ENCODE measurements around the gene MAP3K6.
"Not testable (repeated sequence)": the region's sequence is repeated elsewhere in the genome, so short reads cannot be mapped to it uniquely, and the experiment has no call there.

The MAP3K6 gene

GRCh38 chr1:27366411-27367159, at the start of gene MAP3K6:
Gene MAP3K6, minus strand, starts transcription at chr1:27366961. Its CDS starts 364 bp downstream, at chr1:27366597.
- Histone ChIP-seq H3K4me3 (ENCODE audit: low read depth, low read length) (peak within 1 kb of the TSS; percentile 75), H3K4me1 (ENCODE audit: control insufficient read depth, insufficient read depth, low read length) (peaks cover 13% of the 10 kb centered on the region), H3K9me3 (ENCODE audit: control insufficient read depth, insufficient read depth, low read length) (no peaks in the 10 kb centered on the region), H3K27me3 (ENCODE audit: control insufficient read depth, insufficient read depth, low read length) (peaks cover 9% of the 10 kb centered on the region), H3K9ac (ENCODE audit: low read depth, low read length) (peak within 1 kb of the TSS; percentile 24), H3K36me3 (ENCODE audit: control insufficient read depth, insufficient read depth, low read length) (no peaks in the 10 kb centered on the region)

GRCh38 chr1:27414091-27414490, 47.3 kb upstream of the MAP3K6 start:
- Histone ChIP-seq H3K9ac (ENCODE audit: low read depth, low read length) (no peak overlapping the region), H3K36me3 (ENCODE audit: control insufficient read depth, insufficient read depth, low read length) (peaks cover 32% of the 10 kb centered on the region), H3K9me3 (ENCODE audit: control insufficient read depth, insufficient read depth, low read length) (no peaks in the 10 kb centered on the region), H3K4me1 (ENCODE audit: control insufficient read depth, insufficient read depth, low read length) (peaks cover 7% of the 10 kb centered on the region), H3K4me3 (ENCODE audit: low read depth, low read length) (no peak overlapping the region), H3K27me3 (ENCODE audit: control insufficient read depth, insufficient read depth, low read length) (no peaks in the 10 kb centered on the region)

- H3K36me3 ChIP-seq (ENCODE audit: control insufficient read depth, insufficient read depth, low read length): peaks cover 32% of the 10 kb centered on the region
- no peaks in the 10 kb centered on the region for H3K9me3 ChIP-seq (ENCODE audit: control insufficient read depth, insufficient read depth, low read length)
- H3K4me1 ChIP-seq (ENCODE audit: control insufficient read depth, insufficient read depth, low read length): no peaks in the 10 kb centered on the region
- H3K4me3 ChIP-seq (ENCODE audit: low read depth, low read length): no peak overlapping the region
- H3K27me3 ChIP-seq (ENCODE audit: control insufficient read depth, insufficient read depth, low read length): no peaks in the 10 kb centered on the region
- H3K9ac ChIP-seq (ENCODE audit: low read depth, low read length): no peak overlapping the region
These were observed 46.2 kb upstream of the MAP3K6 start for GRCh38 chr1:27413004-27413403.

GRCh38 chr1:27412502-27412901, 45.7 kb upstream of the MAP3K6 start:
- Histone ChIP-seq H3K36me3 (ENCODE audit: control insufficient read depth, insufficient read depth, low read length) (peaks cover 28% of the 10 kb centered on the region), H3K9me3 (ENCODE audit: control insufficient read depth, insufficient read depth, low read length) (no peaks in the 10 kb centered on the region), H3K27me3 (ENCODE audit: control insufficient read depth, insufficient read depth, low read length) (no peaks in the 10 kb centered on the region), H3K9ac (ENCODE audit: low read depth, low read length) (no peak overlapping the region), H3K4me1 (ENCODE audit: control insufficient read depth, insufficient read depth, low read length) (no peaks in the 10 kb centered on the region), H3K4me3 (ENCODE audit: low read depth, low read length) (no peak overlapping the region)

GRCh38 chr1:27410709-27411108, 43.9 kb upstream of the MAP3K6 start:
- Histone ChIP-seq H3K9me3 (ENCODE audit: control insufficient read depth, insufficient read depth, low read length) (no peaks in the 10 kb centered on the region), H3K4me1 (ENCODE audit: control insufficient read depth, insufficient read depth, low read length) (peaks cover 4% of the 10 kb centered on the region), H3K9ac (ENCODE audit: low read depth, low read length) (no peak overlapping the region), H3K27me3 (ENCODE audit: control insufficient read depth, insufficient read depth, low read length) (no peaks in the 10 kb centered on the region), H3K36me3 (ENCODE audit: control insufficient read depth, insufficient read depth, low read length) (peaks cover 24% of the 10 kb centered on the region), H3K4me3 (ENCODE audit: low read depth, low read length) (no peak overlapping the region)

- Histone ChIP-seq H3K9ac (ENCODE audit: low read depth, low read length) (no peak overlapping the region), H3K9me3 (ENCODE audit: control insufficient read depth, insufficient read depth, low read length) (no peaks in the 10 kb centered on the region), H3K4me1 (ENCODE audit: control insufficient read depth, insufficient read depth, low read length) (peaks cover 8% of the 10 kb centered on the region), H3K36me3 (ENCODE audit: control insufficient read depth, insufficient read depth, low read length) (peaks cover 21% of the 10 kb centered on the region), H3K27me3 (ENCODE audit: control insufficient read depth, insufficient read depth, low read length) (no peaks in the 10 kb centered on the region), H3K4me3 (ENCODE audit: low read depth, low read length) (no peak overlapping the region)
These were observed 42.9 kb upstream of the MAP3K6 start for GRCh38 chr1:27409669-27410068.

- no peaks in the 10 kb centered on the region for H3K9me3 ChIP-seq (ENCODE audit: control insufficient read depth, insufficient read depth, low read length)
- H3K27me3 ChIP-seq (ENCODE audit: control insufficient read depth, insufficient read depth, low read length): no peaks in the 10 kb centered on the region
- peaks cover 20% of the 10 kb centered on the region for H3K36me3 ChIP-seq (ENCODE audit: control insufficient read depth, insufficient read depth, low read length)
- no peak overlapping the region for H3K9ac ChIP-seq (ENCODE audit: low read depth, low read length)
- no peak overlapping the region for H3K4me3 ChIP-seq (ENCODE audit: low read depth, low read length)
- peaks cover 13% of the 10 kb centered on the region for H3K4me1 ChIP-seq (ENCODE audit: control insufficient read depth, insufficient read depth, low read length)
These were observed 41.4 kb upstream of the MAP3K6 start for GRCh38 chr1:27408151-27408550.

- Histone ChIP-seq H3K36me3 (ENCODE audit: control insufficient read depth, insufficient read depth, low read length) (peaks cover 15% of the 10 kb centered on the region), H3K4me1 (ENCODE audit: control insufficient read depth, insufficient read depth, low read length) (peaks cover 20% of the 10 kb centered on the region)
- H3K4me3 ChIP-seq (ENCODE audit: low read depth, low read length); H3K9ac ChIP-seq (ENCODE audit: low read depth, low read length); H3K27me3 ChIP-seq (ENCODE audit: control insufficient read depth, insufficient read depth, low read length); H3K9me3 ChIP-seq (ENCODE audit: control insufficient read depth, insufficient read depth, low read length): not testable (repeated sequence)
These were observed 40.0 kb upstream of the MAP3K6 start for GRCh38 chr1:27406791-27407190.

- H3K9ac ChIP-seq (ENCODE audit: low read depth, low read length): peak overlapping the region; percentile 24
- H3K27me3 ChIP-seq (ENCODE audit: control insufficient read depth, insufficient read depth, low read length): no peaks in the 10 kb centered on the region
- H3K36me3 ChIP-seq (ENCODE audit: control insufficient read depth, insufficient read depth, low read length): peaks cover 14% of the 10 kb centered on the region
- H3K4me1 ChIP-seq (ENCODE audit: control insufficient read depth, insufficient read depth, low read length): peaks cover 20% of the 10 kb centered on the region
- H3K9me3 ChIP-seq (ENCODE audit: control insufficient read depth, insufficient read depth, low read length): no peaks in the 10 kb centered on the region
- H3K4me3 ChIP-seq (ENCODE audit: low read depth, low read length): no peak overlapping the region
These were observed 39.6 kb upstream of the MAP3K6 start for GRCh38 chr1:27406362-27406680.

- H3K9me3 ChIP-seq (ENCODE audit: control insufficient read depth, insufficient read depth, low read length); H3K4me3 ChIP-seq (ENCODE audit: low read depth, low read length); H3K36me3 ChIP-seq (ENCODE audit: control insufficient read depth, insufficient read depth, low read length); H3K27me3 ChIP-seq (ENCODE audit: control insufficient read depth, insufficient read depth, low read length): not testable (repeated sequence)
- peaks cover 20% of the 10 kb centered on the region for H3K4me1 ChIP-seq (ENCODE audit: control insufficient read depth, insufficient read depth, low read length)
- peak overlapping the region; percentile 24 for H3K9ac ChIP-seq (ENCODE audit: low read depth, low read length)
These were observed 39.0 kb upstream of the MAP3K6 start for GRCh38 chr1:27405598-27406361.

- H3K4me1 ChIP-seq (ENCODE audit: control insufficient read depth, insufficient read depth, low read length): peaks cover 23% of the 10 kb centered on the region
- H3K36me3 ChIP-seq (ENCODE audit: control insufficient read depth, insufficient read depth, low read length): peaks cover 9% of the 10 kb centered on the region
- H3K4me3 ChIP-seq (ENCODE audit: low read depth, low read length): no peak overlapping the region
- no peaks in the 10 kb centered on the region for H3K27me3 ChIP-seq (ENCODE audit: control insufficient read depth, insufficient read depth, low read length)
- no peaks in the 10 kb centered on the region for H3K9me3 ChIP-seq (ENCODE audit: control insufficient read depth, insufficient read depth, low read length)
- peak overlapping the region; percentile 8 for H3K9ac ChIP-seq (ENCODE audit: low read depth, low read length)
These were observed 38.3 kb upstream of the MAP3K6 start for GRCh38 chr1:27405074-27405473.

GRCh38 chr1:27403931-27404330, 37.2 kb upstream of the MAP3K6 start:
- Histone ChIP-seq H3K36me3 (ENCODE audit: control insufficient read depth, insufficient read depth, low read length) (peaks cover 4% of the 10 kb centered on the region), H3K4me3 (ENCODE audit: low read depth, low read length) (no peak overlapping the region), H3K4me1 (ENCODE audit: control insufficient read depth, insufficient read depth, low read length) (peaks cover 26% of the 10 kb centered on the region), H3K27me3 (ENCODE audit: control insufficient read depth, insufficient read depth, low read length) (no peaks in the 10 kb centered on the region), H3K9me3 (ENCODE audit: control insufficient read depth, insufficient read depth, low read length) (no peaks in the 10 kb centered on the region), H3K9ac (ENCODE audit: low read depth, low read length) (peak overlapping the region; percentile 54)
